Kidney tubule cell (primary cell): ENCODE measurements around the gene CCDC3.
"Not testable (repeated sequence)": the region's sequence is repeated elsewhere in the genome, so short reads cannot be mapped to it uniquely, and the experiment has no call there.

Source experiments
- DNase-seq: peaks from one replicate; pipeline ENCODE4 v3.0.0-alpha.2; 2018; ENCODE audit warnings: low spot score

The CCDC3 gene

GRCh38 chr10:13000431-13000830, 1.1 kb downstream of the CCDC3 start:
- no peak for DNase-seq

GRCh38 chr10:12999849-13000248, 1.7 kb downstream of the CCDC3 start:
- DNase-seq, result no peak

- no peak for DNase-seq
Measured at GRCh38 chr10:12995425-12995861, 6.1 kb downstream of the CCDC3 start.

GRCh38 chr10:12993595-12993994, 7.9 kb downstream of the CCDC3 start:
- DNase-seq, result no peak

- DNase-seq, result no peak
Measured at GRCh38 chr10:12985347-12985746, 16.2 kb downstream of the CCDC3 start.

- no peak for DNase-seq
Measured at GRCh38 chr10:12984165-12984747, 17.3 kb downstream of the CCDC3 start.

GRCh38 chr10:12983568-12983967, 17.9 kb downstream of the CCDC3 start:
- not testable (repeated sequence) for DNase-seq

GRCh38 chr10:12981570-12981969, 19.9 kb downstream of the CCDC3 start:
- DNase-seq, result peak; percentile 56

- no peak for DNase-seq
Measured at GRCh38 chr10:12980713-12981306, 20.7 kb downstream of the CCDC3 start.

GRCh38 chr10:12980102-12980661, 21.3 kb downstream of the CCDC3 start:
- DNase-seq, result no peak

GRCh38 chr10:12978891-12979290, 22.6 kb downstream of the CCDC3 start:
- no peak for DNase-seq

- no peak for DNase-seq
Measured at GRCh38 chr10:12975906-12976305, 25.6 kb downstream of the CCDC3 start.

GRCh38 chr10:12975266-12975665, 26.2 kb downstream of the CCDC3 start:
- DNase-seq, result no peak

- no peak for DNase-seq
Measured at GRCh38 chr10:12974491-12975199, 26.9 kb downstream of the CCDC3 start.

- DNase-seq, result no peak
Measured at GRCh38 chr10:12974078-12974477, 27.4 kb downstream of the CCDC3 start.

GRCh38 chr10:12973149-12973718, 28.3 kb downstream of the CCDC3 start:
- DNase-seq, result no peak

- DNase-seq, result no peak
Measured at GRCh38 chr10:12972146-12972545, 29.4 kb downstream of the CCDC3 start.

GRCh38 chr10:12971001-12971788, 30.3 kb downstream of the CCDC3 start:
- no peak for DNase-seq

GRCh38 chr10:12969951-12970350, 31.6 kb downstream of the CCDC3 start:
- no peak for DNase-seq

- no peak for DNase-seq
Measured at GRCh38 chr10:12966067-12966466, 35.4 kb downstream of the CCDC3 start.

- DNase-seq, result no peak
Measured at GRCh38 chr10:12965571-12965970, 35.9 kb downstream of the CCDC3 start.

- no peak for DNase-seq
Measured at GRCh38 chr10:12962556-12962955, 39.0 kb downstream of the CCDC3 start.
